ENCODE data around the gene SMCO2. TPM values are rescaled to one million over a fixed set of nuclear protein-coding genes. Genes with fewer than 3 reads are reported as not detected.

SMCO2 gene
- total RNA-seq: 1.3 and 1.4 TPM in 2 replicates

DNA sequence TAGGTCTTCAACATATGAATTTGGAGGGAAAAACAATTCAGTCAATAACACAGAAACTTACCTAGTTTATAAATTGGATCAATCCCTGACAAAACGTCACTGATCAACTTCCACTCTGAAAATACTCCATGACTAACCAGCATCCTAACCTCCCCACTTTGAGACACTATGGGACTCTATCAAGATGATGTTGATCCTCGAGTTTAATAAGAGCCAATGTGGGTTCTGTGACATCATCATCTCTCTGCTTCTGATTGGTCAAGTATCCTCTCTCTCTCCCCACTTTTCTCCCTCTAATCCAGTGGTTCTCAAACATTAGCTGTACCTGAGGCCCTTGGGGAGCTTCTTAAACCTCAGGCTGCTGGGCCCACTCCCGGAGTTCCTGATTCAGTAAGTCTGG, at the start of gene SMCO2:
Gene SMCO2, plus strand, starts transcription at position 301 of the 400 bp plus-strand sequence. CDS start 23,896 bp downstream, outside the sequence.
- H3K9me3 Mint-ChIP-seq: peaks cover 25% of the 10 kb centered on the region
- peaks cover 10% of the 10 kb centered on the region for H3K36me3 Mint-ChIP-seq (ENCODE audit: low read depth)
- DNase-seq (ENCODE audit: low spot score): no peak
- H3K27me3 Mint-ChIP-seq (ENCODE audit: low read depth): peaks cover 13% of the 10 kb centered on the region
- H3K27ac Mint-ChIP-seq: no peak within 1 kb of the TSS
- intact Hi-C loops (cut with micrococcal nuclease): no loop called here
- H3K4me1 Mint-ChIP-seq (ENCODE audit: low read depth): no peaks in the 10 kb centered on the region
- no peak within 1 kb of the TSS for H3K4me3 Mint-ChIP-seq (ENCODE audit: low read depth)

DNA sequence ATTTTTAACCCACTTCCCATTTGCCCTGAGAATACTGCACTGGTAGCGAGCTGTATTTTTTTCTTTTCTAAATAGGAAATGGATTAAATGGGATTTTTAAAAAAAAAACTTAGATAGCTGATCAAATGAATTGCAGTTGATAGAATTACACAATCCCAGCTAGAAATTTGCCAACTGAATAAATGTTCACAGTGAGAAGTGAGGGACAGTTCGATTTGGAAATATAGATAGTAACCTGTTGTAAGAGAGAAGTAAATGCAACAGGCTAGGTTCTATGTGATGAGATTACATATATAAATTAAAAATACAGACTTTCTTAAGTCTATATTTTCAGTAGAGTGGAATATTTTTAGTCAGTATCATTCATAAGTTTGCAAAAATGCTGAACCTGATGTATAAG, 48.1 kb upstream of the SMCO2 start:
- no peak for DNase-seq (ENCODE audit: low spot score)
- Mint-ChIP-seq H3K4me3 (ENCODE audit: low read depth) (no peak overlapping the region), H3K9me3 (no peaks in the 10 kb centered on the region), H3K27me3 (ENCODE audit: low read depth) (no peaks in the 10 kb centered on the region), H3K4me1 (ENCODE audit: low read depth) (no peaks in the 10 kb centered on the region), H3K36me3 (ENCODE audit: low read depth) (peaks cover 41% of the 10 kb centered on the region), H3K27ac (no peak overlapping the region)
- intact Hi-C loops (cut with micrococcal nuclease): loop anchor here (10.0 kb wide), 1 partner anchor 674 kb away; no protein-coding TSS in a partner anchor

DNA sequence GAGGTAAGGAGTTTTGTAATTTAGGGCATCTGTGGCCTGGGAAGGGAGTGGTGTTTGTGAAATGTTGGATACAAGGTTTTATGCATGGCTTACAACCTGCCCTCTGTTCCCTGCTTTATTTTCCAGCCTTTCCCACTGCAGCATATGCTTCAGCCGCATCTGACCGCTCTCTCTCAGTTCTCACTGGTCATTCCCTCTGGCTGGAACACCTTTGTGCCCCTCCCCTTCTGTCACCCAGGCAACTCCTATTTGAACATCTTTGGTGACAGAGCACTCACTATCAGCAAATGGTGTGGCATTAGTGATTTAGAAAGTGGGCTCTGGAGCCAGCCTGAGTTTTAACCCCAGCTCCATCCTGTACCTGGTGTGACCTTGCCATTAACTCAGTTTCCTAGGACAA, 47.5 kb upstream of the SMCO2 start:
- DNase-seq (ENCODE audit: low spot score): no peak
- Mint-ChIP-seq H3K9me3 (no peaks in the 10 kb centered on the region), H3K4me1 (ENCODE audit: low read depth) (no peaks in the 10 kb centered on the region), H3K27me3 (ENCODE audit: low read depth) (no peaks in the 10 kb centered on the region), H3K36me3 (ENCODE audit: low read depth) (peaks cover 44% of the 10 kb centered on the region), H3K27ac (no peak overlapping the region), H3K4me3 (ENCODE audit: low read depth) (no peak overlapping the region)
- intact Hi-C loops (cut with micrococcal nuclease): loop anchor here (10.0 kb wide), 1 partner anchor 674 kb away; no protein-coding TSS in a partner anchor

DNA sequence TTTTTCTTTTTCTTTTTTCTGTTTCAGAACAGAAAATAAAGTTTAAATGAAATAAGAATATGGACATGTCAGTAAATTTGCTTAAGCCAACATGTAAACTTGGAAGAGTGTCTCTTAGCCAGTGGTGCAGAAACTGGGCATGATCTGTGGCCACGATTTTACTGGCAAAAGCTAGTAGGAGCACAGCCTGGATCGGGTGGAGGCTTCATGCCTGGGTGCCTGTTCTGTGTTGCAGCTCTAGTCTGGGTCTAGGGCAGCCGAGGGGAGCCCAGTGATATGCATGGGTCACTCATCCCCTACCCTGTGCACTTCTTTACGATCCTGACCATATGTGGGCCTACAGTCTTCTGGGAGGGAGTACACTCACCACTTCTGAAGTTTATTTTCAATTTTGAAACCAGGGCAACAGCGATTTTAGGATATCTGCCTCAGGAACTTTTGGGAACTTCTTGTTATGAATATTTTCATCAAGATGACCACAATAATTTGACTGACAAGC, 45.6 kb upstream of the SMCO2 start:
- intact Hi-C loops (cut with micrococcal nuclease): no loop called here
- DNase-seq (ENCODE audit: low spot score): no peak
- Mint-ChIP-seq H3K27ac (no peak overlapping the region), H3K9me3 (peaks cover 3% of the 10 kb centered on the region), H3K27me3 (ENCODE audit: low read depth) (no peaks in the 10 kb centered on the region), H3K36me3 (ENCODE audit: low read depth) (peaks cover 52% of the 10 kb centered on the region), H3K4me1 (ENCODE audit: low read depth) (no peaks in the 10 kb centered on the region), H3K4me3 (ENCODE audit: low read depth) (no peak overlapping the region)

DNA sequence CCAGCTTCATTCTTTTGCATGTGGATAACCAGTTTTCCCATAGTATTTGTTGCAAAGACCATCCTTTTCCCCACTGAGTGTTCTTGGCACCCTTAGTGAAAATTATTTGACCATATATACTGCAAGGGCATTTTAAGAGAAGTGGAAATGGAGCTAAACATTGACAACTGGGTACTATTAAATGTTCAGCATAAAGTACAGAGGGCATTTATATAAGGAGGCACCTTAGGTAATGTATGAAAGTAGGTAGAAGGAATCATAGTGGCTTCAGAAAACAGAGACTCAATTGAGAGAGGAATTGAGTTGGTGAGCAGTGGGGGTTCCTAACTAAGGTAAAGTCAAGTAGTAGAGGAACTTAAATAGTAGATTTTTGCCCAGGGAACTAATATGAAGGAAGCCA, 34.5 kb upstream of the SMCO2 start:
- Mint-ChIP-seq H3K4me3 (ENCODE audit: low read depth) (no peak overlapping the region), H3K4me1 (ENCODE audit: low read depth) (no peaks in the 10 kb centered on the region), H3K27me3 (ENCODE audit: low read depth) (no peaks in the 10 kb centered on the region), H3K36me3 (ENCODE audit: low read depth) (peaks cover 35% of the 10 kb centered on the region), H3K27ac (no peak overlapping the region), H3K9me3 (peaks cover 8% of the 10 kb centered on the region)
- DNase-seq (ENCODE audit: low spot score): no peak
- intact Hi-C loops (cut with micrococcal nuclease): no loop called here

DNA sequence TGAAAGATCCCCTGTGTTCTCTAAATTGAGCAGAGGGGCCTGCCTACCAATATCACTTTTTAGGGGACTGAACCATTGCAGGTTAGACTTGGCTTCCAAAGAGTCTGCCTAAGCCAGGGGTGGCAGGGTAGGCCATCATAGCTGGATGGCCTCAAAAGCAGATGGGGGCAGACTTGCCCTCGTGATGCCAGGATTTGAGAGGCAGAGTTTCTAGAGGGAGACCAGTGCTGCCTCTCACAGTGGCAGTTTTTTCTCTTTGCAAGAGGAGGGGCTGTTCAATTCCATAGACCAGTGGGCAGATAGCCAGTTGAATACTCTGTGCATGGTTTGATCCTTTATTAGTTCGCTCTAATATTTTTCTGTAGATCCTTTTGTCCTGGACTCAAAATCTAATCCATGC, 23.8 kb upstream of the SMCO2 start:
- H3K27me3 Mint-ChIP-seq (ENCODE audit: low read depth): no peaks in the 10 kb centered on the region
- H3K36me3 Mint-ChIP-seq (ENCODE audit: low read depth): peaks cover 37% of the 10 kb centered on the region
- DNase-seq (ENCODE audit: low spot score): no peak
- no peak overlapping the region for H3K27ac Mint-ChIP-seq
- H3K9me3 Mint-ChIP-seq: no peaks in the 10 kb centered on the region
- no peak overlapping the region for H3K4me3 Mint-ChIP-seq (ENCODE audit: low read depth)
- intact Hi-C loops (cut with micrococcal nuclease): no loop called here
- peaks cover 3% of the 10 kb centered on the region for H3K4me1 Mint-ChIP-seq (ENCODE audit: low read depth)

DNA sequence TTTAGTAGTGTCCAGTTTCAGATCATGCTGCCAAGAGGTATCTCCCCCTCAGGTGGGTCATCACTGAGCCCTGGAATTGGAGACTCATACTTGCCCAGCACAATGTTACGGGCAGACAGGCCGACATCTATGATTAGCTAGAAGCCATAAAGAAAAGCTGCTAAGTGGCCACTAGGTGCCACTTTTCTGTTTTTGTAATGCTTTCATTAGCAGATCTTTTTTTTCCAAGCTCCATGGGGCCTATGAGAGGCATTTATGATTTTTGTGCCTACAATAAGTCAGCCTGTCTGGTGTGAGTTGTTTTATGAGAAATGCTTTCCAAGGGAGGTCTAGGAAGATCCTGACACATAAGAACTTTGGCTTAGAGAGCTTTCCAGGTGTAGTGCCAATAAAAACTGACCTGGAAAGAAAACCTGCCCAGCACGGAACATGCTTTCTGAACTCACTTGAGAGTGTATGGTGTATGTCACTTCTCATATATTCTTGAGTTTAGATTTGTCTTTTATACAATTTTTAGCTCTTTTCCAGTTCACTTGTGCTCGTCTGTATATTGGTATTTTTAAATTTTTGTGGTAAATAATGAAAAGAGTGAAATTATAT, 21.8 kb upstream of the SMCO2 start:
- intact Hi-C loops (cut with micrococcal nuclease): no loop called here
- H3K27ac Mint-ChIP-seq: no peak overlapping the region
- no peak for DNase-seq (ENCODE audit: low spot score)
- H3K4me3 Mint-ChIP-seq (ENCODE audit: low read depth): no peak overlapping the region
- H3K36me3 Mint-ChIP-seq (ENCODE audit: low read depth): peaks cover 30% of the 10 kb centered on the region
- no peaks in the 10 kb centered on the region for H3K9me3 Mint-ChIP-seq
- no peaks in the 10 kb centered on the region for H3K27me3 Mint-ChIP-seq (ENCODE audit: low read depth)
- H3K4me1 Mint-ChIP-seq (ENCODE audit: low read depth): peaks cover 5% of the 10 kb centered on the region

DNA sequence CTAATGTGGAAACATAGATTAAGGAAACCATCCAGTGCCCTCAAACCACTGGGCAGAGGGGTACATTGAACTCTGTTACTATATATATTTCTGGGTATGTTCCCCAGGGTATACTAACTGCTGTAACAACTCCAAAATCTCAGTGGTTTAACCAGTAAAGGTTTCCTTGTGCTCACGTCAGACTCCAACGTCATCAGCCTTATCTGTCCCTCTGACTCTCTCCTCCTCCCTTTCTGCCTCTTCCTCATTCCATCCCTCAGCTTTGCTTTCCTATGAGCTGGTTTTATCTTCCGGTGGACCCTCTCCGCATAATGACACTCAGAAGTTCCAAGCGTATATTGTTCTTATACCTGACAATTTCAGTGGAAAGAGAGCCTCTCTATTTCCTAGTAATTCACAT, 21.2 kb upstream of the SMCO2 start:
- H3K27ac Mint-ChIP-seq: no peak overlapping the region
- H3K9me3 Mint-ChIP-seq: no peaks in the 10 kb centered on the region
- peaks cover 9% of the 10 kb centered on the region for H3K4me1 Mint-ChIP-seq (ENCODE audit: low read depth)
- no peak overlapping the region for H3K4me3 Mint-ChIP-seq (ENCODE audit: low read depth)
- H3K27me3 Mint-ChIP-seq (ENCODE audit: low read depth): no peaks in the 10 kb centered on the region
- intact Hi-C loops (cut with micrococcal nuclease): no loop called here
- DNase-seq (ENCODE audit: low spot score): no peak
- peaks cover 28% of the 10 kb centered on the region for H3K36me3 Mint-ChIP-seq (ENCODE audit: low read depth)

DNA sequence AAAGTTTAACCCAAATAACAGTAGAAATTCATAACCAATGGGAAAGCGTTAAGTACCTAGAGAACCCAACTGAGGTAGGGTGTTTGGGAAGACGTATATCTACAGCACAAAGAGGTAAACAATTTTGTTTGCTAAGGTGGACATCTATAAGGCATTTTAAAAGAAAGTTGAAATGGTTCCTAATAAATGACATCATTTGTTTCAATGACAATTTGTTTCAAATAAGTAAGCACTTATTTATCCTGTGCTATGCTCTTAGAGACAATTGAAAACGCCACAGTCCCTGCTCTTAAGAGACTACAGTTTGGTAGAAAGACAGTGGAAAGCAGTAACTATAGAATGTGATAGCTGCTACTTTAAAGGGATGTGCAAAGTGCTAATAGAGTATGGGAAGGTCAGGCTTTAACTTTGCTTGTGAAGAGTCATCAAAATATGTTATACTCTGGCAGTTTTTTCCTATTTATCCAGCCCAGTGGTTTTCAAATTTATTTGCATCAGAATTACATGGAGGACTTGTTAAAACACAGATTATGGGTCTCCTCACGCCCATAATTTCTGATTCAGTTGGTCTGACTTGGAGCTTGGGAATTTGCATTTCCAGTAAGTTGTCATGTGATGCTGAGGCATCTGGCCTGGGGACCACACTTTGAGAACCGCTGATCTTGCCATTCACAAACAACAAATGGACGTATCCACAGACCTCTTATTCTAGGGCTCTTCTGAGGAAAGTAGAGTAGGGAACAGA, 19.6 kb upstream of the SMCO2 start:
- intact Hi-C loops (cut with micrococcal nuclease): no loop called here
- H3K4me3 Mint-ChIP-seq (ENCODE audit: low read depth): no peak overlapping the region
- peaks cover 28% of the 10 kb centered on the region for H3K36me3 Mint-ChIP-seq (ENCODE audit: low read depth)
- H3K27me3 Mint-ChIP-seq (ENCODE audit: low read depth): no peaks in the 10 kb centered on the region
- no peak overlapping the region for H3K27ac Mint-ChIP-seq
- H3K9me3 Mint-ChIP-seq: peaks cover 8% of the 10 kb centered on the region
- DNase-seq (ENCODE audit: low spot score): no peak
- peaks cover 18% of the 10 kb centered on the region for H3K4me1 Mint-ChIP-seq (ENCODE audit: low read depth)

DNA sequence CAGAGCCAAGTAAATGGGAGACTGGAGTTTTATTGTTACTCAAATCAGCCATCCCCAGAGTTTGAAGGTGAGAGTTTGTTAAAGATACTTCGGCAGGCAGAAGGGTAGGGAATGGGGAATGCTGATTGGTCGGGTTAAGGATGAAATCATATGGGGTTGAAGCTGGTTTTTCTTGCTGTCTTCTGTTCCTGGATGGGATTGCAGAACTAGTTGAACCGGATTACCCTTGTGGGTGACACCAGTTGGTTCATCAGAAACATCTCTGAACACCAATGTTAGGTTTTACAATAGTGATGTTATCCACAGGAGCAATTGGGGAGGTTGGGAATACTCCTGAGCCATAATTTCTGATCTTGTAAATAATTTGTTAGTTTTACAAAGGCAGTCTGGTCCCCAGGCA, 18.7 kb upstream of the SMCO2 start:
- Mint-ChIP-seq H3K36me3 (ENCODE audit: low read depth) (peaks cover 30% of the 10 kb centered on the region), H3K4me1 (ENCODE audit: low read depth) (peaks cover 22% of the 10 kb centered on the region), H3K27me3 (ENCODE audit: low read depth) (no peaks in the 10 kb centered on the region), H3K9me3 (peaks cover 12% of the 10 kb centered on the region), H3K27ac (no peak overlapping the region), H3K4me3 (ENCODE audit: low read depth) (no peak overlapping the region)
- intact Hi-C loops (cut with micrococcal nuclease): no loop called here
- no peak for DNase-seq (ENCODE audit: low spot score)

DNA sequence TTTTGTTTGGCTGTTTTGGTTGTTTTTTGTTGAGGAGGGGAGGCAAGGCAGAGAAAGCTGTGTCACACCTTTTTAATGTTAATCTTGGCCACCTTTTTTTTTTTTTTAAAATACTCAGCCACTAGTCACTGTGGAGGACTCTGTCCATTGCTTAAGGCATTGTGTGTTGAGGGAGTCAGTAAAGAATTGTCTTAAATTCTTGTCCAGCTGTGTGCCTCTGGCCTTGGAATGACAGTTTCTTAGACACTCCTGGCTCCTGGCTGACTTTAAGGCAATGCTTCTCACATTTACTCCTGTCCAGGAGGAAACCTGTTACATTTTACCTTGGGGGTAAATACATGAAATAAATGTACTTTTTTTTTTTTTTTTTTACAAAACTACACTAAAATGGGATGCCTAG, 18.1 kb upstream of the SMCO2 start:
- Mint-ChIP-seq H3K4me1 (ENCODE audit: low read depth) (peaks cover 22% of the 10 kb centered on the region), H3K27ac (no peak overlapping the region), H3K9me3 (peaks cover 12% of the 10 kb centered on the region), H3K27me3 (ENCODE audit: low read depth) (no peaks in the 10 kb centered on the region), H3K4me3 (ENCODE audit: low read depth) (no peak overlapping the region), H3K36me3 (ENCODE audit: low read depth) (peaks cover 30% of the 10 kb centered on the region)
- intact Hi-C loops (cut with micrococcal nuclease): no loop called here
- no peak for DNase-seq (ENCODE audit: low spot score)

DNA sequence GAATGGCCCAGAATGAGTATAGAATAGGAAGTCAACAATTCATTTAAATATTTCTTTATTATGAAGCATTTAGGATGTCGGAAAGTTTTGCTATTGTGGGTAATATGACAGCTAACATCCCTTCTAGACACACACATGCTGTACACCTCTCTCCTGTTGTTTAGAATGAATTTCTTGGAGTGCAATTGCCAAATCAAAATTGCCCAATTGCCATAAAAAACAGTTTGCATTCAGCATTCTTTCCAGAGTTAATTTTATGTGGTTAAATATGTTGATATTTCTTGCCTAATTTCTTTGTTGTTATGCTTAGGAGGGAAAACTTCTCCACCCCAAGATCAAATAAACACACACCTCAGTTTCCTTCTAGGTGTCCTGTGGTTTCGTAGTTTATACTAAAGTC, 16.9 kb upstream of the SMCO2 start:
- no peaks in the 10 kb centered on the region for H3K27me3 Mint-ChIP-seq (ENCODE audit: low read depth)
- H3K4me1 Mint-ChIP-seq (ENCODE audit: low read depth): peaks cover 23% of the 10 kb centered on the region
- no peak overlapping the region for H3K27ac Mint-ChIP-seq
- no peak for DNase-seq (ENCODE audit: low spot score)
- H3K36me3 Mint-ChIP-seq (ENCODE audit: low read depth): peaks cover 30% of the 10 kb centered on the region
- no peak overlapping the region for H3K4me3 Mint-ChIP-seq (ENCODE audit: low read depth)
- intact Hi-C loops (cut with micrococcal nuclease): no loop called here
- H3K9me3 Mint-ChIP-seq: peaks cover 12% of the 10 kb centered on the region

DNA sequence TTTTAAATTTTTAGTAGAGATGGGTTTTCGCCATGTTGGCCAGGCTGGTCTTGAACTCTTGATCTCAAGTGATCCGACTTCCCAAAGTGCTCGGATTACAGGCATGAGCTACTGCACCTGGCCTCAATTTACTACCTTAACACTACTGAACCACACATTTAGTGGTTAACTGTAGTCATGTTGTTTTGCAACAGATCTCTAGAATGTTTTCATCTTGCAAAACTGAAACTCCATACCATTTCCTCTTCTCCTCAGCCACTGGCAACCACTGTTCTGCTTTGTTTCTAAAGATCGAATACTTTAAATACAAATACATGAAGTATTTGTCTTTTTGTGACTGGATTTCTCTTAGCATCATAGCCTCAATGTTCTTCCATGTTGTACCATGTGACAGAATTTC, 15.4 kb upstream of the SMCO2 start:
- H3K4me3 Mint-ChIP-seq (ENCODE audit: low read depth): no peak overlapping the region
- DNase-seq (ENCODE audit: low spot score): no peak
- peaks cover 34% of the 10 kb centered on the region for H3K36me3 Mint-ChIP-seq (ENCODE audit: low read depth)
- H3K9me3 Mint-ChIP-seq: peaks cover 12% of the 10 kb centered on the region
- peaks cover 31% of the 10 kb centered on the region for H3K4me1 Mint-ChIP-seq (ENCODE audit: low read depth)
- H3K27me3 Mint-ChIP-seq (ENCODE audit: low read depth): no peaks in the 10 kb centered on the region
- H3K27ac Mint-ChIP-seq: no peak overlapping the region
- intact Hi-C loops (cut with micrococcal nuclease): no loop called here

Measured in activated T-helper 2 cell treated with anti-CD3 and anti-CD28 coated beads, Interferon-gamma antibody, Interleukin-2, Interleukin-4, amounts not matched to agents 10 μg/mL and 5 μg/mL and 100 μg/mL, durations not matched to agents 14 hours and 24 hours and 36 hours (primary cell).